DND-41 (cell line): ENCODE measurements around the gene MMP19.

Experiments used
- ATAC-seq: fragments of 200-7000 bp; cut with Tn5 transposase; 3 replicates; pipeline ENCODE4 v1.9.1; 2021; ENCODE audit warnings: low read depth; ENCODE audit not compliant: insufficient read depth
- DNase-seq: peaks from one replicate; pipeline ENCODE4 v3.0.0-alpha.2; 2020
- H2AFZ ChIP-seq: 2 replicates; pipeline ENCODE4 v1.6.0; 2012; ENCODE audit warnings: low read depth, low read length
- H3K27ac ChIP-seq: 2 replicates; pipeline ENCODE4 v1.5.1; 2012; ENCODE audit warnings: low read length, inconsistent platforms
- H3K27me3 ChIP-seq: fragments of 200-600 bp; sonication (generic); 2 replicates; pipeline ENCODE4 v1.6.0; 2012; ENCODE audit warnings: low read length, mild to moderate bottlenecking, inconsistent platforms; ENCODE audit not compliant: insufficient read depth, poor library complexity
- H3K36me3 ChIP-seq: 2 replicates; pipeline ENCODE4 v1.5.1; 2012; ENCODE audit warnings: low read length, inconsistent platforms; ENCODE audit not compliant: insufficient read depth
- H3K4me1 ChIP-seq: 2 replicates; pipeline ENCODE4 v1.5.1; 2012; ENCODE audit warnings: mild to moderate bottlenecking, low read length; ENCODE audit not compliant: insufficient read depth
- H3K4me2 ChIP-seq: 2 replicates; pipeline ENCODE4 v1.6.0; 2012; ENCODE audit warnings: mild to moderate bottlenecking, moderate library complexity, low read length, inconsistent platforms; ENCODE audit not compliant: insufficient read depth
- H3K4me3 ChIP-seq, 2 experiments: fragments of 200-600 bp in 1 of 2; shearing (Covaris generic) in 1 of 2; 2 replicates each; pipeline ENCODE4 v1.5.1; 2012 to 2016; ENCODE audit warnings: inconsistent platforms in 2 of 2, low read length in 2 of 2, mild to moderate bottlenecking in 2 of 2, low read depth in 1 of 2, moderate library complexity in 1 of 2
- H3K79me2 ChIP-seq: 2 replicates; pipeline ENCODE4 v1.6.0; 2012; ENCODE audit warnings: low read length, inconsistent platforms; ENCODE audit not compliant: insufficient read depth
- H3K9ac ChIP-seq: 2 replicates; pipeline ENCODE4 v1.6.0; 2012; ENCODE audit warnings: low read depth, mild to moderate bottlenecking, inconsistent platforms, low read length, moderate library complexity
- H3K9me3 ChIP-seq: 2 replicates; pipeline ENCODE4 v1.5.1; 2012; ENCODE audit warnings: low read length, moderate library complexity, mild to moderate bottlenecking, inconsistent platforms; ENCODE audit not compliant: insufficient read depth, severe bottlenecking
- H4K20me1 ChIP-seq: 2 replicates; pipeline ENCODE4 v1.6.0; 2012; ENCODE audit warnings: low read length; ENCODE audit not compliant: insufficient read depth
- CTCF ChIP-seq: IDR thresholded peaks from 2 replicates; pipeline ENCODE4 v1.5.1; 2012; ENCODE audit warnings: borderline replicate concordance, low read length, moderate library complexity, mild to moderate bottlenecking; ENCODE audit not compliant: poor library complexity, severe bottlenecking; ENCODE audit errors: extremely low read depth
- EZH2 ChIP-seq: IDR thresholded peaks from 3 replicates; pipeline ENCODE4 v1.6.1; 2012; ENCODE audit warnings: borderline replicate concordance, low read depth, mild to moderate bottlenecking, moderate library complexity, low read length, inconsistent platforms; ENCODE audit not compliant: severe bottlenecking

The MMP19 gene

GRCh38 chr12:55849616-55850343, 7.0 kb upstream of the MMP19 start:
- DNase-seq (no peak), ATAC-seq (no peak)
- peaks cover 32% of the 10 kb centered on the region for H3K27me3 ChIP-seq
- H3K27ac ChIP-seq: no peak overlapping the region
- H3K4me1 ChIP-seq: no peaks in the 10 kb centered on the region
- H3K9me3 ChIP-seq: no peaks in the 10 kb centered on the region
- no peak overlapping the region for H3K9ac ChIP-seq
- no peaks in the 10 kb centered on the region for H4K20me1 ChIP-seq
- H3K4me3 ChIP-seq: no peak overlapping the region
- no peaks in the 10 kb centered on the region for H3K79me2 ChIP-seq
- no peaks in the 10 kb centered on the region for H3K36me3 ChIP-seq
- TF ChIP-seq EZH2: no peak
- TF ChIP-seq CTCF: no peak
- H2AFZ ChIP-seq: no peak overlapping the region
- no peak overlapping the region for H3K4me2 ChIP-seq

- Histone ChIP-seq H3K4me3 (no peak overlapping the region), H3K36me3 (no peaks in the 10 kb centered on the region), H3K27ac (no peak overlapping the region), H4K20me1 (no peaks in the 10 kb centered on the region), H2AFZ (no peak overlapping the region), H3K9ac (no peak overlapping the region), H3K4me2 (no peak overlapping the region), H3K4me1 (no peaks in the 10 kb centered on the region), H3K27me3 (peaks cover 32% of the 10 kb centered on the region), H3K79me2 (no peaks in the 10 kb centered on the region), H3K9me3 (no peaks in the 10 kb centered on the region)
- TF ChIP-seq EZH2 (no peak), CTCF (no peak)
- ATAC-seq: no peak
- DNase-seq: no peak
Measured at GRCh38 chr12:55847603-55848291, 5.0 kb upstream of the MMP19 start.

DNA sequence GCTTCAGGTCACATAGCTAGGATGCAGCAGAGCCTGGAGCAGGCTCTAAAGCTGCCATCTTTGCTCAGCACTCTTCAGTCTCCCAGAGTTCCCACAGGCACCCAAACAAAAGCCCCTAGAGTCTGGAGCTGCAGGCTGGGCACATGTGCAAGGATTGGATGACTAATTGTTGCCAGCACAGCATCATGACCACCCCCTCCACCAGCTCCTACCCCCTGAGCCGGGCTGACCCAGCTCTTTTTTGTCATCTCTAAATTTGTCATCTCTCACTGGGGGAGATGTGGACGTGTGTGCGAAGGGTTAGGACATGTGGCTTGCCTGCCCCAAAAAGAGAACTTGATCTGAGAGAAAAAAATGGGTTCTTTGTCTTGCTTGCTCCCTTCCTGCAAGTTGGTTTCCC, 4.3 kb upstream of the MMP19 start:
- no peaks in the 10 kb centered on the region for H3K9me3 ChIP-seq
- no peaks in the 10 kb centered on the region for H3K36me3 ChIP-seq
- H3K79me2 ChIP-seq: no peaks in the 10 kb centered on the region
- DNase-seq (no peak), ATAC-seq (no peak)
- TF ChIP-seq EZH2 (no peak), CTCF (no peak)
- peaks cover 37% of the 10 kb centered on the region for H3K27me3 ChIP-seq
- no peak overlapping the region for H3K9ac ChIP-seq
- H2AFZ ChIP-seq: no peak overlapping the region
- H3K4me1 ChIP-seq: no peaks in the 10 kb centered on the region
- H3K4me3 ChIP-seq: no peak overlapping the region
- no peak overlapping the region for H3K27ac ChIP-seq
- H3K4me2 ChIP-seq: no peak overlapping the region
- no peaks in the 10 kb centered on the region for H4K20me1 ChIP-seq
